Activated CD4-positive, alpha-beta memory T cell treated with anti-CD3 and anti-CD28 coated beads, Interleukin-2, amount 10 ng/mL, durations not matched to agents 7 days and 5 days (primary cell): ENCODE data around the gene FMN2. TPM values are rescaled to one million over a fixed set of nuclear protein-coding genes. Genes with fewer than 3 reads are reported as not detected.

ENCODE experiments used
- CTCF ChIA-PET: fragments of 350-600 bp; sonication (Branson Sonifier 250); formaldehyde crosslinking; loops from one replicate; lab custom pipeline; 2021; ENCODE audit warnings: antibody characterized with exemption, inconsistent platforms; lab: Charles Lee
- POLR2A ChIA-PET: fragments of 350-600 bp; sonication (Branson Sonifier 250); formaldehyde crosslinking; loops from one replicate; lab custom pipeline; 2021; ENCODE audit warnings: antibody characterized with exemption; lab: Charles Lee
- DNase-seq: peaks from one replicate; pipeline ENCODE4 v3.0.0-alpha.2; 2020
- H3K27ac Mint-ChIP-seq: one replicate; pipeline ENCODE4 v1.8.0; 2021; ENCODE audit warnings: mild to moderate bottlenecking, mixed read lengths
- H3K27me3 Mint-ChIP-seq: one replicate; pipeline ENCODE4 v1.8.0; 2021; ENCODE audit warnings: mixed read lengths
- H3K36me3 Mint-ChIP-seq: one replicate; pipeline ENCODE4 v1.8.0; 2021; ENCODE audit warnings: low read depth, mixed read lengths
- H3K4me1 Mint-ChIP-seq: one replicate; pipeline ENCODE4 v1.8.0; 2021; ENCODE audit warnings: mixed read lengths
- H3K4me3 Mint-ChIP-seq: one replicate; pipeline ENCODE4 v1.8.0; 2021; ENCODE audit warnings: mild to moderate bottlenecking, mixed read lengths
- H3K9me3 Mint-ChIP-seq: one replicate; pipeline ENCODE4 v1.8.0; 2021; ENCODE audit warnings: mixed read lengths
- total RNA-seq, 2 experiments: library from RNA; stranded (reverse); gene quantifications; one replicate each; pipeline ENCODE4 v1.2.3, GENCODE V29; 2021

The FMN2 gene
- total RNA-seq, 2 experiments from 2014 or later: not detected

DNA sequence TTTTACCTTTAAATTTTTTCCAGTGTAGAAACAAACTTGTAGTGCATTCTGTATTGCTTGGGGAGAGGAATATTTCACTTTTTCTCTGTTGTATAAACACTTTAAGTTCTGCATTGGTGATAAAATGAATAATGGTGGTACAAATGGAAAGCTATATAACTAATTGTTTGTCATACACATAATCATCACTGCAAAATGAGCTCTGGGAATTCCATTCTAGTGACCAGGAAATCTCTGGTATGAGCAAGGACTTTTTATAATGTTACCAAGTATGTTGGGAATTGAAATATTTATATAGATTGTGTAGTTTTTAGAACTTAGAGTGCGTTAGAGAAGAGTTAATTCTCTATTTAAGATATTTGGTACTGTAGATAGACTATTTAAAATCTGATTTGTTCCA is 5.0 kb upstream of the FMN2 start:
- peaks cover 18% of the 10 kb centered on the region for H3K27me3 Mint-ChIP-seq
- no peaks in the 10 kb centered on the region for H3K36me3 Mint-ChIP-seq
- CTCF ChIA-PET: no interaction called here
- peaks cover 4% of the 10 kb centered on the region for H3K4me1 Mint-ChIP-seq
- DNase-seq: no peak
- no peaks in the 10 kb centered on the region for H3K9me3 Mint-ChIP-seq
- no peak overlapping the region for H3K4me3 Mint-ChIP-seq
- no peak overlapping the region for H3K27ac Mint-ChIP-seq
- POLR2A ChIA-PET: no interaction called here

DNA sequence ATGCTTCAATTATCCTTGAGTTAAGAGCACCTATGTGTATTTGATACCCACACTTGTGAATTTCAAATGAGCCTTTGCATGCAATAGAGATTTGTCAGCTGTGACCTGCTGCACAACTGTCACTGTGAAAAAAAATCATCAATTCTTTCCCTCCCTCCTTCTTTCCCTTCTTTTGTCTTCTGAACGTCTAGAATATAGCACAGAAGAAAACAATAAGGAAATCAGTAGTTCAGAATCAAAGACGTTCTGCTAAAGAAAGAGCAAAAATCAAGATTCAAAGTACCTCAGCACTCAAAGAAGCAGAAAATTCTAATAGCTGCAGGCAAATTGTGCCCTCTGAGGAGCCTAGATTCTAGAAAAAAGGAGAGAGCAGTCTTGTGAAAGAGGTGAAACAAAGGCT is 1.7 kb upstream of the FMN2 start:
- no peak overlapping the region for H3K27ac Mint-ChIP-seq
- POLR2A ChIA-PET: no interaction called here
- no peaks in the 10 kb centered on the region for H3K36me3 Mint-ChIP-seq
- peaks cover 29% of the 10 kb centered on the region for H3K27me3 Mint-ChIP-seq
- no peak for DNase-seq
- no peak overlapping the region for H3K4me3 Mint-ChIP-seq
- CTCF ChIA-PET: no interaction called here
- peaks cover 4% of the 10 kb centered on the region for H3K4me1 Mint-ChIP-seq
- no peaks in the 10 kb centered on the region for H3K9me3 Mint-ChIP-seq

DNA sequence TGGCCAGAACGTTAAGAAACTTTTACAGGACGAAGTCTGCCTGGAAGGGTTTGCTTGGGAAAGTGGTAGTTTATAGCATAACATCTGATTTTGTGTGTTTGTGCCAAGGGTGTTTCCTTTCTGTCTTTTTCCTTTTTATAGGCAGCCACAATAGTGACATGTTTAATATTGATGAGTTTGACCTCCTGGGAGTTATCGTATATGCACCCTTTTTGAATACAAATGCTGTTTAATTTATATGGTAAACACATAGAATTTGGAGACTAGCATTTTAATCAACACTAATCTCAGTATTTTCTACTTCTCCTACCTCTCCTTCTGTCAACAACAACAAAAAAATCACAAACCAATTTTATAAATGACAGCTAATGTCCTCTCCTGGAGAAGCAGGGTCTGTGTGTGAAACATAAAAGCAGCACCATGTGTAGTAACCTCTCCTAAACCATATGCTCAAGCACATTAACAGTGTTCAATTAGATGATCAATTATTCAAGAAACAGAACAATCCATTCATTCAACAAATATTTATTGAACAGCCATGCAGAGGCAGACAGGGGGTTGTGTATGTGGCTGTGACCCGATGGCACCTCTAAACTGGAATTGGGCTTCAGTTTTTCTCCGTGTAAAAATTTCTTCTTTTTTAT is 604 bp upstream of the FMN2 start:
- ChIA-PET CTCF (no interaction called here), POLR2A (no interaction called here)
- Mint-ChIP-seq H3K27me3 (peaks cover 31% of the 10 kb centered on the region), H3K9me3 (no peaks in the 10 kb centered on the region), H3K4me3 (no peak overlapping the region), H3K4me1 (peaks cover 4% of the 10 kb centered on the region), H3K27ac (no peak overlapping the region), H3K36me3 (no peaks in the 10 kb centered on the region)
- no peak for DNase-seq

DNA sequence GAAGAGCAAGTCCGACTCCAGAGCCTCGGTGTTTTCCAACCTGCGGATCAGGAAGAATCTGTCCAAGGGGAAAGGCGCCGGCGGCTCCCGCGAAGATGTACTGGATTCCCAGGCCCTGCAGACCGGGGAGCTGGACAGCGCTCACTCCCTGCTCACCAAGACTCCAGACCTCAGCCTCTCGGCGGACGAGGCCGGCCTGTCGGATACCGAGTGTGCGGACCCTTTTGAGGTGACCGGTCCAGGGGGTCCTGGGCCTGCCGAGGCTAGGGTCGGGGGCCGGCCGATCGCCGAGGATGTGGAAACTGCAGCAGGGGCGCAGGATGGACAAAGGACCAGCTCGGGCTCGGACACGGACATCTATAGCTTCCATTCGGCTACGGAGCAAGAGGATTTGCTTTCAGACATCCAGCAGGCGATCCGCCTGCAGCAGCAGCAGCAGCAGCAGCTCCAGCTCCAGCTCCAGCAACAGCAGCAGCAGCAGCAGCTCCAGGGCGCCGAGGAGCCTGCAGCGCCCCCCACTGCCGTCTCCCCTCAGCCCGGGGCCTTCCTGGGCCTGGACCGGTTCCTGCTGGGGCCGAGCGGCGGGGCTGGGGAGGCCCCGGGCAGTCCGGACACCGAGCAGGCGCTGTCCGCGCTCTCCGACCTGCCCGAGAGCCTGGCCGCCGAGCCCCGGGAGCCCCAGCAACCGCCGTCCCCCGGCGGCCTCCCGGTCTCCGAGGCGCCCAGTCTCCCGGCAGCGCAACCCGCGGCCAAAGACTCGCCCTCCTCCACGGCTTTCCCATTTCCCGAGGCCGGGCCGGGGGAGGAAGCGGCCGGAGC is 827 bp downstream of the FMN2 start:
- H3K27me3 Mint-ChIP-seq: peaks cover 35% of the 10 kb centered on the region
- H3K36me3 Mint-ChIP-seq: no peaks in the 10 kb centered on the region
- ChIA-PET CTCF (no interaction called here), POLR2A (no interaction called here)
- peaks cover 4% of the 10 kb centered on the region for H3K4me1 Mint-ChIP-seq
- H3K9me3 Mint-ChIP-seq: no peaks in the 10 kb centered on the region
- DNase-seq: no peak
- H3K27ac Mint-ChIP-seq: no peak overlapping the region
- H3K4me3 Mint-ChIP-seq: no peak overlapping the region

DNA sequence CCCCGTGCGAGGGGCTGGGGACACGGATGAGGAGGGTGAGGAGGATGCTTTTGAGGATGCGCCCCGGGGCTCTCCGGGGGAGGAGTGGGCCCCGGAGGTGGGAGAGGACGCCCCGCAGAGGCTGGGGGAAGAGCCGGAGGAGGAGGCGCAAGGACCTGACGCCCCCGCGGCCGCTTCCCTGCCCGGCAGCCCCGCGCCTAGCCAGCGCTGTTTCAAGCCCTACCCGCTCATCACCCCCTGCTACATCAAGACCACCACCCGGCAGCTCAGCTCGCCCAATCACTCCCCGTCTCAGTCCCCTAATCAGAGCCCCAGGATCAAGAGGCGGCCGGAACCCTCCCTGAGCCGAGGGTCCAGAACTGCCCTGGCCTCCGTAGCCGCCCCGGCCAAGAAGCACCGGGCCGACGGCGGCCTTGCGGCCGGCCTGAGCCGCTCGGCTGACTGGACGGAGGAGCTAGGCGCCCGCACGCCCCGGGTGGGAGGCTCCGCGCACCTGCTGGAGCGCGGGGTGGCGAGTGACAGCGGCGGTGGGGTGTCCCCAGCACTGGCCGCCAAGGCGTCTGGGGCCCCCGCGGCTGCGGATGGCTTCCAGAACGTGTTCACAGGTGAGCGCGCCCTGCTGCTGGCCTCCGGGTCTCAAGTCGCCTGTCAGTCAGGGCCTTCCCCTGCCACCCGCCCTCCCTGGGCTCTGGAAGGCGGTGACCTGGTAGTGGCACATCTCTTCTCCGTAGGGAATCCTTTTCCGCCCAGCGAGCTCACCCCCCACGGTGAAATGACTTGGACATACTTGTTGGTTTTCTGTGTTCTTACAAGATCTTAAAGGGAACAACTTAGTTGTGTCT is 1.7 kb downstream of the FMN2 start:
- CTCF ChIA-PET: no interaction called here

DNA sequence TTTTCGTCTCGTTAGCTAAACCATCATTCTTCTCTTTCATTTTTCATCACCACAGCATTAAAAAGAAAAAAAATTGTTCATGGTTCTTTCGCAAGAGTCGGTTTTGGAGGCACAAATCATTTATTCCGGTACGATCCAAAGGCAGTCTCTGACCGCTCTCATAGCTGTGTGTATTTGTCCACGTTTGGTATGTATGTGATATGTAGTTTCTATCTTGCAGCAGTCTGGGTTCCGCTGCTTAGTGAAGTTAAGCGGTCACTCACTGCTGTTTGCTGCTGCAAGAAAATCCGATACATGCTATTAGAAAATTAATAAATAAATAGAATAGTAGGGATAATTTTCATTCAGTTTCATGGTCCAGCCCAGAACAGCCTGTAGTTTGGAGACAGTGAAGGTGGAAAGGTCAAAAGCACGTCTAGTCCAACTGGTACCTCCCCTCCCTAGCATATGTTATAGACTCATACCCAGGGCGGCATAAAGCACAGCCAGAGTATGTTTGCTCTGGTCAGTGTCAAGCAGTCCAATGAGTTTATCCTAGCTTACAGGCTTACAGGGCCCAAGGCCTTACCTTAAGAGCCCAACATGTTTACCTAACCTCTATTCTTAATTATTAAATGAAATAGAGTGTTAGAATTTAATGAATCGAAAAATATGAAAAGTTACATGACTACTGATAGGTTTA is 2.5 kb downstream of the FMN2 start:
- H3K36me3 Mint-ChIP-seq: no peaks in the 10 kb centered on the region
- H3K27ac Mint-ChIP-seq: no peak overlapping the region
- no peaks in the 10 kb centered on the region for H3K9me3 Mint-ChIP-seq
- ChIA-PET CTCF (no interaction called here), POLR2A (no interaction called here)
- DNase-seq: no peak
- H3K4me1 Mint-ChIP-seq: peaks cover 4% of the 10 kb centered on the region
- no peak overlapping the region for H3K4me3 Mint-ChIP-seq
- peaks cover 33% of the 10 kb centered on the region for H3K27me3 Mint-ChIP-seq

More for the DNA sequence above, 1.7 kb downstream of the FMN2 start:
- Mint-ChIP-seq H3K4me3 (no peak overlapping the region), H3K9me3 (no peaks in the 10 kb centered on the region), H3K27ac (no peak overlapping the region), H3K27me3 (peaks cover 33% of the 10 kb centered on the region), H3K36me3 (no peaks in the 10 kb centered on the region), H3K4me1 (peaks cover 4% of the 10 kb centered on the region)
- DNase-seq: no peak
- POLR2A ChIA-PET: no interaction called here

DNA sequence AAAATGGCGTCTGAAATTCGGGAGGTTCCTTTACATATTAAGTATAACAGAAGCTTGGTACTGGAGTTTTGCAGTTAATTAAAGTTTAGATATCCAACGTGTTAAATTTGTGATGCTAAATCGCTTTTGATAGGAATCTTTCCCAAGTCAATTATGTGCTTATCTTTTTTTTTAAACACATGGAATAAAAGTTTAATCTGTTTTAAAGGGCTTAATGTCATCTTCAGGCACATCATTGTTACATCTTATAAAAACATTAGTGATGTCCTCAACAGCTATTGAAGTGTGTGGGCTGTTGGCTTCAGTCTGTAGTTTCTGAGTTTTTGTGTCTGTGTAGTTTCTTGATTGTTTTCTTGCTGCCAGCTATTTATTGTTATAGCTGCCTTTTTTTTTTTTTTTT is 5.3 kb downstream of the FMN2 start:
- Mint-ChIP-seq H3K27ac (no peak overlapping the region), H3K27me3 (peaks cover 21% of the 10 kb centered on the region), H3K9me3 (no peaks in the 10 kb centered on the region), H3K4me1 (no peaks in the 10 kb centered on the region), H3K36me3 (no peaks in the 10 kb centered on the region), H3K4me3 (no peak overlapping the region)
- POLR2A ChIA-PET: no interaction called here
- CTCF ChIA-PET: no interaction called here
- DNase-seq: no peak

DNA sequence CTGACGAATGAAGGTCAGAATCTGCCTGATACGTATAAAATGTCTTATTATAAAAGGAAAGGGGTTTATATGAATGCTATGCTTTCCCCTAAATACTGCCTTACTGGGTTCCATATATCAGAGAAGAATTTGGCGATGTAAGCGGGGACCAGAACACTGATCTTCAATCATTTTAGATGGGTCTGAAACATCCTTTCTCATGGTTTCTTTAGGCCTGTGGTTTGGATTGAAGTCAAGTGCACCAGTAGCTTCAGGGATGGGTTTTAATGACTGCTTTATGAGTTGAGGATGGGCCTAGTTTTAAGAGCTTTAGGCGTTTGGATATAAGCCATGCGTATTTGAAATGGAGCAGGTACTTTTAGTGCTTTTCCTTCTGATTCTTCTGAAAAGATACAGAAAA is 6.9 kb downstream of the FMN2 start:
- H3K27me3 Mint-ChIP-seq: peaks cover 18% of the 10 kb centered on the region
- DNase-seq: no peak
- H3K27ac Mint-ChIP-seq: no peak overlapping the region
- CTCF ChIA-PET: no interaction called here
- H3K9me3 Mint-ChIP-seq: no peaks in the 10 kb centered on the region
- H3K36me3 Mint-ChIP-seq: no peaks in the 10 kb centered on the region
- POLR2A ChIA-PET: no interaction called here
- H3K4me3 Mint-ChIP-seq: no peak overlapping the region
- no peaks in the 10 kb centered on the region for H3K4me1 Mint-ChIP-seq

DNA sequence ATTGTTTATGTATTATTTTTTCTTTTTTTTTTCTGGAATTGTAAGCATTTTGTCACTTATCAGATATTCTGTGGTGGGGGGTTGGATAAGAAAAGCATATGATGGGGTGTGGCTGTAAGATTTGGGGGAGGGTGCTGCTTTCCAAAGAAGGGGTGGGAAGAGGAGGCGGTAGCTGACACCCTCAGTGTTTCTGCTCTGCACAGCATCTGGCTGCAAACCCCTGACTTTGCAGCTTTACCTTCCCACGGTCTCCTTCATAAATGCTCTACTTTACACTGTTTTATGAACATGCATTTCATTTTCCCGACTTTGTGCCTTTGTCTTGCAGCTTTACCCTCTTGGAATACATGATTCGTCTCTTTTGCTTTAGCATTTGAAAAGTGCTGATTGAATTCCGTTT is 7.6 kb downstream of the FMN2 start:
- H3K4me1 Mint-ChIP-seq: no peaks in the 10 kb centered on the region
- H3K4me3 Mint-ChIP-seq: no peak overlapping the region
- H3K9me3 Mint-ChIP-seq: no peaks in the 10 kb centered on the region
- no peak for DNase-seq
- ChIA-PET POLR2A (no interaction called here), CTCF (no interaction called here)
- H3K36me3 Mint-ChIP-seq: no peaks in the 10 kb centered on the region
- H3K27ac Mint-ChIP-seq: no peak overlapping the region
- peaks cover 13% of the 10 kb centered on the region for H3K27me3 Mint-ChIP-seq

DNA sequence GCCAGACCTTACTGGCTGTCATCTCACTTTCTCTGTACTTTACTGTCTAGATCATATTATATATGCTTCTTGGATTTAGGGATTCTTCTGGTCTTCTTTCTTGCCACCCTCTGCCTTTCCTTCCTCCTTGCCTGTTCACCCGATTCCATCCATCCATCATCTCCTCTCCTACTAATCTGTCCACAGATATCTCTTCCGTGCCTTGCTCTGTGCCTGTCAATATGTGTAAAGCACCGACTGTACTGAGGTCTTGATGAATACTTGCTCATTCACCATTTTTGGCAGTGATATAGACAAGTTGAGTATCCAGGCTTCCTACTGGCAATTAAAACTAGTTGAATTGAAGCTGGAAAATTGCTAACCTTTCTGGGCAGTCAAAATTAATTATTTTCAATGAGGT is 8.1 kb downstream of the FMN2 start:
- no peaks in the 10 kb centered on the region for H3K4me1 Mint-ChIP-seq
- no peaks in the 10 kb centered on the region for H3K36me3 Mint-ChIP-seq
- no peak for DNase-seq
- ChIA-PET CTCF (no interaction called here), POLR2A (no interaction called here)
- no peak overlapping the region for H3K27ac Mint-ChIP-seq
- H3K27me3 Mint-ChIP-seq: peaks cover 12% of the 10 kb centered on the region
- H3K4me3 Mint-ChIP-seq: no peak overlapping the region
- H3K9me3 Mint-ChIP-seq: no peaks in the 10 kb centered on the region

DNA sequence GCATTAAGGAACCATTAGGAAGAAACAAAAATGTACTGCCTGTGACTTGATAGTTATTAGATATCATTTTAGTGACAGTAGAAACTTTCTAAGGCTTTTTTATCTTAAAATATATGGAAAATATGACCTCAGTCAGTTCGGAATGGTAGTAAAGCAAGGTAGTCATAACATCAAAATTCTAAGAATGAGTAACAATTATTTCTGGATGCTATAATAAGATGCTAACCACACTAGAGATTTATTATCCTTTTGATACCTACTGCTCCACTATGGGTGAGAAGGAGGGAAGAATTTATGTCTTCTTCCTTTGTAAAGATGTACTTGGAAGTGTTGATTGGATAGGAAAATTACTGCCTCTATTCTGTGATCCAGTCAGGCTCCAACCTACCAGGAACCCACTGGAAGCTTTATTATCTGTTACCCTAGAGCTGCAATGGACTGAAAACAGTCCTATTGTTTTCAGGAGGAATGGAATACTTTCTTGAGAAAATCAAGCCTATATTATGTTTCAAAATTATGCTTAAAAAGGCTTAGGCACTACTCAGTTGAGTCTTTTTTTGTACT is 8.8 kb downstream of the FMN2 start:
- no peaks in the 10 kb centered on the region for H3K36me3 Mint-ChIP-seq
- POLR2A ChIA-PET: no interaction called here
- H3K27me3 Mint-ChIP-seq: peaks cover 8% of the 10 kb centered on the region
- no peak overlapping the region for H3K4me3 Mint-ChIP-seq
- H3K9me3 Mint-ChIP-seq: no peaks in the 10 kb centered on the region
- no peak for DNase-seq
- H3K4me1 Mint-ChIP-seq: no peaks in the 10 kb centered on the region
- H3K27ac Mint-ChIP-seq: no peak overlapping the region
- CTCF ChIA-PET: no interaction called here

DNA sequence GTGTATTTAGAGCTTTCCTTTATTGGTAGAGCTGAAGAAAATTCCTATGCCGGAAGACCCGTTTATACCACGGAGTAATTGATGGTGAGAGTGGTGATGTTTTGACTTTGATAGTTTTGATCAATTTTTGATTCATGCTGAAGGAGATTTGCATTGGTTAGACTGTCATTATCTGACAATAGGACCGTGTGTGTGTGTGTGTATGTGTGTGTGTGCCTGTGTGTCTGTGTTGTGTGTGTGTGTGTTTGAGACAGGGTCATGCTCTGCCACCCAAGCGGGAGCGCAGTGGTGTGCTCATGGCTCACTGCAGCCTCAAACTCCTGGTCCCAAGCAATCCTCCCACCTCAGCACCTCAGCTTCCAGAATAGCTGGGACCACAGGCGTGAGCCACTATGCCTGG is 9.6 kb downstream of the FMN2 start:
- no peaks in the 10 kb centered on the region for H3K9me3 Mint-ChIP-seq
- H3K27ac Mint-ChIP-seq: no peak overlapping the region
- DNase-seq: no peak
- H3K27me3 Mint-ChIP-seq: peaks cover 8% of the 10 kb centered on the region
- H3K4me1 Mint-ChIP-seq: no peaks in the 10 kb centered on the region
- no peaks in the 10 kb centered on the region for H3K36me3 Mint-ChIP-seq
- POLR2A ChIA-PET: no interaction called here
- CTCF ChIA-PET: no interaction called here
- no peak overlapping the region for H3K4me3 Mint-ChIP-seq

DNA sequence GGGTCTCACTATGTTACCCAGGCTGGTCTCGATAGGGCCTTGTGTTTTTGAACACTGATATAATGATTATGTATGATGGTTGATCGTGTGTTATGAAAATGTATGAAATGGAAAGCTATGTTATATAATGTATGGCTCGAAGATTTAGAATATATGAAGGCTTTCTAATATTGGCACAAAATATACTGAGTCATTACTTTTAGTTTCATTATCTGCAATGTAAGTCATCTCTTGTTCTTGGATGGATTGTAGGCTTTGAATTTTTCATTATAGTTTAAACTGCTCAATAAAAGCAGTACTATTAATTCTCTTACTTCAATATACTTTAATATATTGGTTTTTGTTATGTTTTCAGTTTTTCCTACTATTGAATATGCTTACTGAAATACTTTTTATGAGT is 10.1 kb downstream of the FMN2 start:
- no peaks in the 10 kb centered on the region for H3K4me1 Mint-ChIP-seq
- no peaks in the 10 kb centered on the region for H3K36me3 Mint-ChIP-seq
- no peak overlapping the region for H3K27ac Mint-ChIP-seq
- H3K27me3 Mint-ChIP-seq: peaks cover 5% of the 10 kb centered on the region
- no peaks in the 10 kb centered on the region for H3K9me3 Mint-ChIP-seq
- ChIA-PET POLR2A (no interaction called here), CTCF (no interaction called here)
- H3K4me3 Mint-ChIP-seq: no peak overlapping the region
- DNase-seq: no peak
